ENCODE measurements around the gene ZFAND6.
"Not testable (repeated sequence)": the region's sequence is repeated elsewhere in the genome, so short reads cannot be mapped to it uniquely, and the experiment has no call there.

GRCh38 chr15:80017139-80017538 is 42.3 kb upstream of the ZFAND6 start:
- not testable (repeated sequence) for TF ChIP-seq CTCF, POLR2A (IDR thresholded peaks at IDR 0.05)

Measured in esophagus squamous epithelium (tissue), 4 donors.